PFSK-1 (cell line): Measurements from ENCODE around the gene EPB42.

Experiments used
- FOXP2 ChIP-seq: optimal IDR thresholded peaks from 2 replicates; pipeline ENCODE3; 2011; ENCODE audit warnings: borderline replicate concordance, control low read depth, inconsistent platforms; ENCODE audit not compliant: insufficient read depth; ENCODE audit errors: extremely low read length, extremely low read depth
- POLR2AphosphoS5 ChIP-seq: IDR thresholded peaks from 2 replicates; pipeline ENCODE4 v1.6.1; 2012; ENCODE audit warnings: low read depth, mild to moderate bottlenecking, control low read depth, low read length, moderate library complexity
- SIN3A ChIP-seq: IDR thresholded peaks from 2 replicates; pipeline ENCODE4 v1.6.1; 2012; ENCODE audit warnings: mild to moderate bottlenecking, low read length, moderate library complexity, borderline replicate concordance; ENCODE audit not compliant: insufficient read depth
- TAF1 ChIP-seq: IDR thresholded peaks from 2 replicates; pipeline ENCODE4 v1.6.1; 2012; ENCODE audit warnings: low read length, control low read depth, borderline replicate concordance; ENCODE audit not compliant: insufficient read depth
- TF ChIP-seq, protein P1 (sequence below), 2 experiments: IDR thresholded peaks; 2 replicates each; pipeline versions ENCODE4 v1.6.1 to v1.8.0; 2011 to 2012; ENCODE audit warnings: low read depth in 2 of 2, low read length in 2 of 2, control low read depth in 1 of 2, inconsistent platforms in 1 of 2, mild to moderate bottlenecking in 1 of 2, moderate library complexity in 1 of 2; ENCODE audit not compliant: insufficient read depth in 1 of 2

The EPB42 gene

DNA sequence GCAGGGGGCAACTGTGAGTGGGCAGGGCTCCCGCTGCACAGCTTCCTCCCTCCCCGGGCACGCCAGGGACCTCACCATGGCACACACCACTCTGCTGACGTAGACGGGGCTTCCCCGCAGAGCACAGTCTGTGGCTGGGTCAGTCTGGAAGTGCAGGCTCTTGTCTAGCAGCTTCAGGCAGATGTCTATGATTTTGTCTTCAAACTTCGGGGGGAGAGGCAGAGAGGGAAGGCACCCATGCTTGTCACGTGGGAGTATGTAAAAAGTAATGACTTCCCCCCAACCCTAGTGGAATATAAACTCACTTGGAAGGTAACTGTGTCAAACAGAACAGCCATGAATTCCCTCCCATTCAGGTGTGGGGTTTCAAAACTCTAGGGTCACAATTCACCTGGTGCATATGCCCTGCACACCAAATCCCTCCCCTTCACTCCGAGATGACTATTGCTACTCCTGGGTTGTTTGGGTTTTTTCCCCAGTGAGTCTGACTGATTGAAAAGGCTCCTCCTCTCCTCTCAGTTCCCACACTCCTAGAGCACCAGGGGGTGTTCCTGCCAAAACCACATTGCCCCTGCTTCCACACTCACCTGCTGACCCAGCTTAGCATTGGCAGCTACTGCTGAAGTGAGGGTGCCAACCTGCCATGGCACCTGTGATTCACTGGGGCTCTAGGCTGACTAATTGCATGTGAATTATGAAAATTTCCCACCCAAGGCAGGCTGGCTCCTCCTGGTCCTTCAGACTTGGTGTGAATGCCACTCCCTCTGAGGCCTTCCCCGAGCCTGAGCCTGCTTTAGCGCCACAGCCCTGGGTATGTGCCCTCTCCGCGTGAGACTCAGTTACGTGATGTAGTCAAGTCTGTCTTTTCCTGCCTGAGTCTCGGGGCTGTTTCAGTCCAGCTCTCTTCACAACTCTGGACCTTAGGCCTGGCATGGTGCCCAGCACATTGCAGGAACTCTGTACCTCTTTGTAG, 32.9 kb upstream of the EPB42 start:
- TF ChIP-seq, protein P1, sequence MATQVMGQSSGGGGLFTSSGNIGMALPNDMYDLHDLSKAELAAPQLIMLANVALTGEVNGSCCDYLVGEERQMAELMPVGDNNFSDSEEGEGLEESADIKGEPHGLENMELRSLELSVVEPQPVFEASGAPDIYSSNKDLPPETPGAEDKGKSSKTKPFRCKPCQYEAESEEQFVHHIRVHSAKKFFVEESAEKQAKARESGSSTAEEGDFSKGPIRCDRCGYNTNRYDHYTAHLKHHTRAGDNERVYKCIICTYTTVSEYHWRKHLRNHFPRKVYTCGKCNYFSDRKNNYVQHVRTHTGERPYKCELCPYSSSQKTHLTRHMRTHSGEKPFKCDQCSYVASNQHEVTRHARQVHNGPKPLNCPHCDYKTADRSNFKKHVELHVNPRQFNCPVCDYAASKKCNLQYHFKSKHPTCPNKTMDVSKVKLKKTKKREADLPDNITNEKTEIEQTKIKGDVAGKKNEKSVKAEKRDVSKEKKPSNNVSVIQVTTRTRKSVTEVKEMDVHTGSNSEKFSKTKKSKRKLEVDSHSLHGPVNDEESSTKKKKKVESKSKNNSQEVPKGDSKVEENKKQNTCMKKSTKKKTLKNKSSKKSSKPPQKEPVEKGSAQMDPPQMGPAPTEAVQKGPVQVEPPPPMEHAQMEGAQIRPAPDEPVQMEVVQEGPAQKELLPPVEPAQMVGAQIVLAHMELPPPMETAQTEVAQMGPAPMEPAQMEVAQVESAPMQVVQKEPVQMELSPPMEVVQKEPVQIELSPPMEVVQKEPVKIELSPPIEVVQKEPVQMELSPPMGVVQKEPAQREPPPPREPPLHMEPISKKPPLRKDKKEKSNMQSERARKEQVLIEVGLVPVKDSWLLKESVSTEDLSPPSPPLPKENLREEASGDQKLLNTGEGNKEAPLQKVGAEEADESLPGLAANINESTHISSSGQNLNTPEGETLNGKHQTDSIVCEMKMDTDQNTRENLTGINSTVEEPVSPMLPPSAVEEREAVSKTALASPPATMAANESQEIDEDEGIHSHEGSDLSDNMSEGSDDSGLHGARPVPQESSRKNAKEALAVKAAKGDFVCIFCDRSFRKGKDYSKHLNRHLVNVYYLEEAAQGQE (IDR thresholded peaks at IDR 0.05; ENCODE audit: insufficient read depth in 1 of 2, low read depth in 2 of 2, low read length in 2 of 2), result no peak
- no peak for TF ChIP-seq POLR2AphosphoS5
- TF ChIP-seq FOXP2, result no peak
- no peak for TF ChIP-seq TAF1
- no peak for TF ChIP-seq SIN3A

DNA sequence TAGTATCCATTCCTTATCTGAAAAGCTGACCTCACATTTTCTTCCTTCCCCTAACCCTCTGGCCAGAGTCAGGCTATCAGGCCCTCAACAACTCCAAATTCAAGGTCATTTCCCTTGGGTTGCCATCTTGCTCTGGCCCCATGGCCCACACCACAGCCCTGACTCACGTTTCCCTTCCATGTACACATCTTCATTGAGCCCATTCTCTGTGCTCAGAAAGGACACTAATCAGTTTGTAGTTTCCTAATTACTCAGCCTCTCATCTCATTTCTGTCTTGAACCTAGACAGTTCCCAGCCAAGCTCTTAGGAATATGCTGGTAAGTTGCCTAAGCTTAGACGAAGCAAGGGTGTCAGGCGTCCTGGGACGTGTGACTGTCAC, 31.0 kb upstream of the EPB42 start:
- TF ChIP-seq SIN3A, result no peak

DNA sequence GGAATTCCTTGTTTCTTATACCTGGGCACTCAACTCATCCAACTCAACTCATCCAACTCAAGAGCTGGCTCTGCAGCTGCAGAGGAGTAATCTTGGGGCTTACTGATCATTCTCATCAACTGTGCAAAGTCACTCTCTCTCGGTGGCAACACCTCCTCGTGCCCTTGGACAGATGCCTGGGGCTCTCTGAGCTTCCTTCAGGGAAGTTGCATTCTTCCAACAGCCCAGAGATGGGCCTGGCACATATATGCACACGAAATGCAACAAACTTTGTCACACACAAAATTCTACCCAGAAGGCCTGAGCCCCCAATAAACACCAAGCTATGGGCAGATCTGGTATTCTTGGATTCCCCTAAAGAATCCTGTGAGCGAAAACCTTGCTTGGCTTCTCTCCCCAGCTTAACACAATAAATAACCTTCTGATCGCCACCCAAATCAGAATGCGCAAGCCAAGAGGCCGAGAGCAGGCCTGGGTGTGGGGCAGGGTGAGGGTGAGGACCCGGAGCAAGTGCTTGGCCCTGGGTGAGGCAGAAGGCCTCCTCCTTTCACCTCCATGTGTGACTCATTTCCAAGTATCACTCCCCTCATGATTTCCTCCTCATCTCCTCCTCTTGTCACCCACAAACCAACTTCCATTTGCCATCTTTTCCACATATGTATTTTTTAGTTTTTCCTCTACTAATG, 30.5 kb upstream of the EPB42 start:
- TF ChIP-seq FOXP2 (no peak), SIN3A (no peak), POLR2AphosphoS5 (no peak), TAF1 (no peak)
- TF ChIP-seq, protein P1 (IDR thresholded peaks at IDR 0.05; ENCODE audit: insufficient read depth in 1 of 2, low read depth in 2 of 2, low read length in 2 of 2), result no peak

DNA sequence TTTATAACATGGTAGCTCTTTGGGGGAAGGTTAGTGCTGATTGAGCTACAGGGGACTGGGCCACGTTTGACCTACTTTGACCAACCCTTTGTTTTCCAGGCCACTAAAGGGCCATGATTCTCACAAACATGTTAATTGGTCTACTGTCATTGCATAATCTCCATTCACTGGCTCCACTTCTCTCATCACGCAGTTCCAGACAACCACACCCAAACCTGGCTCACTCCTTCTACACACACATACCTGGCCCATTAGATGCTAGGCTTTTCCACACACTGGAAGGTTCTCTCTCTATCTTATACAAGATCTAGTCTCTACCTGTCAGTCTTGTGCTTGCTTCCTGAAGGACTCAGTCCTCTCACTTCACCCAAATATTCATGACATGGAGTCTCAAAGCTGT, 30.0 kb upstream of the EPB42 start:
- no peak for TF ChIP-seq FOXP2
- TF ChIP-seq, protein P1 (IDR thresholded peaks at IDR 0.05; ENCODE audit: insufficient read depth in 1 of 2, low read depth in 2 of 2, low read length in 2 of 2), result no peak
- no peak for TF ChIP-seq TAF1
- no peak for TF ChIP-seq SIN3A
- no peak for TF ChIP-seq POLR2AphosphoS5

DNA sequence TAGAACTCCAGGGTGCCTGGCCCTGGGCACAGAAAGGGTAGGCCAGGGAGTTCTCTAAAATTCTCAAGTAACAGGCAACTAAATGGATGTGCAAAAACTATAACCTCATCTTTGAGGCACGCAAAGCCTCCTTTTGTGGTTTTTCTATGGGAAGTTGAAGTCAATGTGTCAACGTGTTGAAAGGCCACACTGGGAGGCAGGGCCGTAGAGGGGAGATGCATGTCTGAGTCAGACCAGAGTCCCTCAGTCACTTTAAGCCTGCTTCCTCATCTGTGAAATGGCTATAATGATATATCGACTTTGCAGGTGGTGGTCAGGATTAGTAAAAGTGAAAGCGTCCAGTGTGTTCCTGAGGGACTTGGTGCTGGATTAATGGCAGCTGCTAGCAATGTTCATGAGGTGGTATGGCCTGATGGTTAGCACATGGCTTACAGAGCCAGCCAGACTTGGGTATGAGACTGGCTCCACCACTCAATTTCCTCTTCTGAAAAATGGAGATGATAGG, 28.9 kb upstream of the EPB42 start:
- TF ChIP-seq, protein P1 (IDR thresholded peaks at IDR 0.05; ENCODE audit: insufficient read depth in 1 of 2, low read depth in 2 of 2, low read length in 2 of 2), result no peak
- TF ChIP-seq SIN3A (no peak), TAF1 (no peak), FOXP2 (no peak), POLR2AphosphoS5 (no peak)
